DND-41 (cell line): ENCODE measurements around the gene GALR2.
A peak's percentile ranks its signal among the peaks of the same experiment; 100 is the strongest.

ENCODE experiments used
- ATAC-seq: fragments of 200-7000 bp; cut with Tn5 transposase; 3 replicates; pipeline ENCODE4 v1.9.1; 2021; ENCODE audit warnings: low read depth; ENCODE audit not compliant: insufficient read depth
- DNase-seq: peaks from one replicate; pipeline ENCODE4 v3.0.0-alpha.2; 2020
- H2AFZ ChIP-seq: 2 replicates; pipeline ENCODE4 v1.6.0; 2012; ENCODE audit warnings: low read depth, low read length
- H3K27ac ChIP-seq: 2 replicates; pipeline ENCODE4 v1.5.1; 2012; ENCODE audit warnings: low read length, inconsistent platforms
- H3K27me3 ChIP-seq: fragments of 200-600 bp; sonication (generic); 2 replicates; pipeline ENCODE4 v1.6.0; 2012; ENCODE audit warnings: low read length, mild to moderate bottlenecking, inconsistent platforms; ENCODE audit not compliant: insufficient read depth, poor library complexity
- H3K36me3 ChIP-seq: 2 replicates; pipeline ENCODE4 v1.5.1; 2012; ENCODE audit warnings: low read length, inconsistent platforms; ENCODE audit not compliant: insufficient read depth
- H3K4me1 ChIP-seq: 2 replicates; pipeline ENCODE4 v1.5.1; 2012; ENCODE audit warnings: mild to moderate bottlenecking, low read length; ENCODE audit not compliant: insufficient read depth
- H3K4me2 ChIP-seq: 2 replicates; pipeline ENCODE4 v1.6.0; 2012; ENCODE audit warnings: mild to moderate bottlenecking, moderate library complexity, low read length, inconsistent platforms; ENCODE audit not compliant: insufficient read depth
- H3K4me3 ChIP-seq, 2 experiments: fragments of 200-600 bp in 1 of 2; shearing (Covaris generic) in 1 of 2; 2 replicates each; pipeline ENCODE4 v1.5.1; 2012 to 2016; ENCODE audit warnings: inconsistent platforms in 2 of 2, low read length in 2 of 2, mild to moderate bottlenecking in 2 of 2, low read depth in 1 of 2, moderate library complexity in 1 of 2
- H3K79me2 ChIP-seq: 2 replicates; pipeline ENCODE4 v1.6.0; 2012; ENCODE audit warnings: low read length, inconsistent platforms; ENCODE audit not compliant: insufficient read depth
- H3K9ac ChIP-seq: 2 replicates; pipeline ENCODE4 v1.6.0; 2012; ENCODE audit warnings: low read depth, mild to moderate bottlenecking, inconsistent platforms, low read length, moderate library complexity
- H3K9me3 ChIP-seq: 2 replicates; pipeline ENCODE4 v1.5.1; 2012; ENCODE audit warnings: low read length, moderate library complexity, mild to moderate bottlenecking, inconsistent platforms; ENCODE audit not compliant: insufficient read depth, severe bottlenecking
- H4K20me1 ChIP-seq: 2 replicates; pipeline ENCODE4 v1.6.0; 2012; ENCODE audit warnings: low read length; ENCODE audit not compliant: insufficient read depth
- EZH2 ChIP-seq: IDR thresholded peaks from 3 replicates; pipeline ENCODE4 v1.6.1; 2012; ENCODE audit warnings: borderline replicate concordance, low read depth, mild to moderate bottlenecking, moderate library complexity, low read length, inconsistent platforms; ENCODE audit not compliant: severe bottlenecking
- TF ChIP-seq, protein P1 (sequence below): IDR thresholded peaks from 2 replicates; pipeline ENCODE4 v1.5.1; 2012; ENCODE audit warnings: borderline replicate concordance, low read length, moderate library complexity, mild to moderate bottlenecking; ENCODE audit not compliant: poor library complexity, severe bottlenecking; ENCODE audit errors: extremely low read depth

The GALR2 gene

GRCh38 chr17:76121932-76122430, 47.4 kb downstream of the GALR2 start:
- Histone ChIP-seq H3K79me2 (no peaks in the 10 kb centered on the region), H3K4me2 (peak overlapping the region; percentile 43; the same call in 1 of the 2 replicates), H3K27ac (no peak overlapping the region), H3K9ac (peak overlapping the region; percentile 35; the same call in 1 of the 2 replicates), H3K9me3 (no peaks in the 10 kb centered on the region), H4K20me1 (no peaks in the 10 kb centered on the region), H3K4me3 (no peak overlapping the region), H3K4me1 (peaks cover 11% of the 10 kb centered on the region), H2AFZ (peak overlapping the region; percentile 62), H3K36me3 (no peaks in the 10 kb centered on the region), H3K27me3 (no peaks in the 10 kb centered on the region)
- DNase-seq (no peak), ATAC-seq (no peak)
- TF ChIP-seq, protein P1, sequence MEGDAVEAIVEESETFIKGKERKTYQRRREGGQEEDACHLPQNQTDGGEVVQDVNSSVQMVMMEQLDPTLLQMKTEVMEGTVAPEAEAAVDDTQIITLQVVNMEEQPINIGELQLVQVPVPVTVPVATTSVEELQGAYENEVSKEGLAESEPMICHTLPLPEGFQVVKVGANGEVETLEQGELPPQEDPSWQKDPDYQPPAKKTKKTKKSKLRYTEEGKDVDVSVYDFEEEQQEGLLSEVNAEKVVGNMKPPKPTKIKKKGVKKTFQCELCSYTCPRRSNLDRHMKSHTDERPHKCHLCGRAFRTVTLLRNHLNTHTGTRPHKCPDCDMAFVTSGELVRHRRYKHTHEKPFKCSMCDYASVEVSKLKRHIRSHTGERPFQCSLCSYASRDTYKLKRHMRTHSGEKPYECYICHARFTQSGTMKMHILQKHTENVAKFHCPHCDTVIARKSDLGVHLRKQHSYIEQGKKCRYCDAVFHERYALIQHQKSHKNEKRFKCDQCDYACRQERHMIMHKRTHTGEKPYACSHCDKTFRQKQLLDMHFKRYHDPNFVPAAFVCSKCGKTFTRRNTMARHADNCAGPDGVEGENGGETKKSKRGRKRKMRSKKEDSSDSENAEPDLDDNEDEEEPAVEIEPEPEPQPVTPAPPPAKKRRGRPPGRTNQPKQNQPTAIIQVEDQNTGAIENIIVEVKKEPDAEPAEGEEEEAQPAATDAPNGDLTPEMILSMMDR: no peak
- TF ChIP-seq EZH2: no peak

- peaks cover 11% of the 10 kb centered on the region for H3K4me1 ChIP-seq
Observed at GRCh38 chr17:76122431-76123190, 48.0 kb downstream of the GALR2 start.

GRCh38 chr17:76123191-76123499, 48.6 kb downstream of the GALR2 start:
- H3K27ac ChIP-seq: no peak overlapping the region

More at GRCh38 chr17:76122431-76123190, 48.0 kb downstream of the GALR2 start:
- H3K9ac ChIP-seq: 0 out of 2 replicates have a peak overlapping the region, but pooled peaks have one; percentile 35
- H3K27ac ChIP-seq: no peak overlapping the region
- no peaks in the 10 kb centered on the region for H3K79me2 ChIP-seq
- H3K27me3 ChIP-seq: no peaks in the 10 kb centered on the region
- H3K9me3 ChIP-seq: no peaks in the 10 kb centered on the region
- H3K4me3 ChIP-seq: no peak overlapping the region
- TF ChIP-seq, protein P1: no peak
- TF ChIP-seq EZH2: no peak
- no peak overlapping the region for H2AFZ ChIP-seq
- H4K20me1 ChIP-seq: no peaks in the 10 kb centered on the region
- no peak for DNase-seq
- H3K36me3 ChIP-seq: no peaks in the 10 kb centered on the region
- no peak overlapping the region for H3K4me2 ChIP-seq
- no peak for ATAC-seq

More at GRCh38 chr17:76123191-76123499, 48.6 kb downstream of the GALR2 start:
- Histone ChIP-seq H4K20me1 (no peaks in the 10 kb centered on the region), H3K4me3 (no peak overlapping the region), H3K9me3 (no peaks in the 10 kb centered on the region), H2AFZ (no peak overlapping the region), H3K36me3 (no peaks in the 10 kb centered on the region), H3K4me1 (peaks cover 11% of the 10 kb centered on the region), H3K9ac (no peak overlapping the region), H3K27me3 (no peaks in the 10 kb centered on the region), H3K4me2 (no peak overlapping the region), H3K79me2 (no peaks in the 10 kb centered on the region)
- TF ChIP-seq EZH2: no peak
- TF ChIP-seq, protein P1: no peak
- ATAC-seq (no peak), DNase-seq (no peak)
